ENCODE measurements around the gene SP6. TPM values are rescaled to one million over a fixed set of nuclear protein-coding genes. Genes with fewer than 3 reads are reported as not detected.

Gene SP6
- total RNA-seq, 2 donors from 2014 or later = 2.7 TPM; not detected in 1

- DNase-seq (ENCODE audit: low spot score) = no peak
Measured at GRCh38 chr17:47875011-47875985, 24.3 kb upstream of the SP6 start.

GRCh38 chr17:47873200-47874090 lies 22.5 kb upstream of the SP6 start:
- no peaks in the 10 kb centered on the region for H3K36me3 ChIP-seq
- no peak for TF ChIP-seq CTCF (IDR thresholded peaks at IDR 0.05)
- no peaks in the 10 kb centered on the region for H3K4me1 ChIP-seq
- H3K4me3 ChIP-seq = no peak overlapping the region
- DNase-seq (ENCODE audit: low spot score) = no peak
- H3K27ac ChIP-seq = no peak overlapping the region
- peaks cover 0 to 6% of the 10 kb centered on the region in 2 donors for H3K27me3 ChIP-seq
- no peaks in the 10 kb centered on the region for H3K9me3 ChIP-seq

More at GRCh38 chr17:47875011-47875985, 24.3 kb upstream of the SP6 start:
- H3K36me3 ChIP-seq = no peaks in the 10 kb centered on the region
- H3K9me3 ChIP-seq = no peaks in the 10 kb centered on the region
- no peak for TF ChIP-seq CTCF (IDR thresholded peaks at IDR 0.05)
- no peak overlapping the region for H3K27ac ChIP-seq
- no peak overlapping the region for H3K4me3 ChIP-seq
- H3K4me1 ChIP-seq = no peaks in the 10 kb centered on the region
- H3K27me3 ChIP-seq = peaks cover 0 to 6% of the 10 kb centered on the region in 2 donors

- no peak for DNase-seq (ENCODE audit: low spot score)
- H3K27ac ChIP-seq = no peak overlapping the region
- H3K4me3 ChIP-seq = no peak overlapping the region
- no peaks in the 10 kb centered on the region for H3K9me3 ChIP-seq
- no peak for TF ChIP-seq CTCF (IDR thresholded peaks at IDR 0.05)
- H3K4me1 ChIP-seq = no peaks in the 10 kb centered on the region
- peaks cover 0 to 6% of the 10 kb centered on the region in 2 donors for H3K27me3 ChIP-seq
- H3K36me3 ChIP-seq = no peaks in the 10 kb centered on the region
Measured at GRCh38 chr17:47872651-47873161, 21.7 kb upstream of the SP6 start.

- Histone ChIP-seq H3K27ac (no peak overlapping the region), H3K36me3 (no peaks in the 10 kb centered on the region), H3K4me1 (no peaks in the 10 kb centered on the region), H3K9me3 (no peaks in the 10 kb centered on the region), H3K27me3 (peaks cover 0 to 6% of the 10 kb centered on the region in 2 donors), H3K4me3 (no peak overlapping the region)
- no peak for TF ChIP-seq CTCF (IDR thresholded peaks at IDR 0.05)
- DNase-seq (ENCODE audit: low spot score) = no peak
Measured at GRCh38 chr17:47872019-47872650, 21.2 kb upstream of the SP6 start.

- TF ChIP-seq CTCF (IDR thresholded peaks at IDR 0.05) = no peak
- peaks cover 0 to 6% of the 10 kb centered on the region in 2 donors for H3K27me3 ChIP-seq
- H3K4me3 ChIP-seq = no peak overlapping the region
- no peaks in the 10 kb centered on the region for H3K9me3 ChIP-seq
- H3K27ac ChIP-seq = no peak overlapping the region
- H3K36me3 ChIP-seq = no peaks in the 10 kb centered on the region
- no peak for DNase-seq (ENCODE audit: low spot score)
- H3K4me1 ChIP-seq = no peaks in the 10 kb centered on the region
Measured at GRCh38 chr17:47871048-47871447, 20.1 kb upstream of the SP6 start.

All from right atrium auricular region (tissue), 2 donors.